OCI-LY7 (cell line): ENCODE results near the gene IL22RA2. TPM values are rescaled to one million over a fixed set of nuclear protein-coding genes. Genes with fewer than 3 reads are reported as not detected.

ENCODE experiments used
- BruUV-seq: library from RNA; stranded (reverse); fragments of 400-500 nt; replicated peaks from 2 replicates; lab custom pipeline; 2021; lab: Mats Ljungman, UMichigan
- CTCF ChIA-PET: fragments of 300-600 bp; sonication (Branson Sonifier 250); formaldehyde crosslinking; loops from one replicate; lab custom pipeline; 2022; ENCODE audit warnings: antibody characterized with exemption; ENCODE audit not compliant: unreplicated experiment; lab: Charles Lee
- POLR2A ChIA-PET: fragments of 300-600 bp; sonication (Branson Sonifier 250); formaldehyde crosslinking; loops from one replicate; lab custom pipeline; 2022; ENCODE audit warnings: antibody characterized with exemption; lab: Charles Lee
- DNase-seq: peaks from one replicate; pipeline ENCODE4 v3.0.0-alpha.2; 2015; ENCODE audit warnings: low spot score
- H2AFZ ChIP-seq: fragments of 200-600 bp; sonication (generic), shearing (Covaris generic); 2 replicates; pipeline ENCODE4 v1.6.1; 2014; ENCODE audit warnings: mild to moderate bottlenecking, antibody characterized with exemption, low read length, moderate library complexity
- H3K27ac ChIP-seq: fragments of 200-600 bp; sonication (generic); 2 replicates; pipeline ENCODE4 v1.5.1; 2014; ENCODE audit warnings: mixed run types, low read depth, mild to moderate bottlenecking, moderate library complexity, low read length, inconsistent platforms; ENCODE audit not compliant: poor library complexity, severe bottlenecking
- H3K36me3 ChIP-seq: fragments of 200-600 bp; sonication (generic); 2 replicates; pipeline ENCODE4 v1.6.1; 2014; ENCODE audit warnings: mild to moderate bottlenecking, antibody characterized with exemption, low read length, moderate library complexity, mixed read lengths; ENCODE audit not compliant: insufficient read depth
- H3K4me1 ChIP-seq: fragments of 200-600 bp; sonication (generic); 2 replicates; pipeline ENCODE4 v1.5.1; 2014; ENCODE audit warnings: mild to moderate bottlenecking, low read length; ENCODE audit not compliant: insufficient read depth, poor library complexity, severe bottlenecking
- H3K4me2 ChIP-seq: fragments of 200-600 bp; sonication (generic); 2 replicates; pipeline ENCODE4 v1.6.1; 2014; ENCODE audit warnings: mild to moderate bottlenecking, low read length
- H3K4me3 ChIP-seq: fragments of 200-600 bp; sonication (generic); 2 replicates; pipeline ENCODE4 v1.5.1; 2014; ENCODE audit warnings: mild to moderate bottlenecking, low read depth, low read length; ENCODE audit not compliant: poor library complexity, severe bottlenecking
- H3K79me2 ChIP-seq: fragments of 200-600 bp; sonication (generic); 2 replicates; pipeline ENCODE4 v1.6.1; 2016; ENCODE audit warnings: low read depth, mild to moderate bottlenecking, low read length, moderate library complexity, mixed read lengths; ENCODE audit not compliant: insufficient read depth
- H3K9me2 ChIP-seq: fragments of 200-600 bp; sonication (generic); 2 replicates; pipeline ENCODE4 v1.6.1; 2016; ENCODE audit warnings: mild to moderate bottlenecking, low read length, mixed read lengths; ENCODE audit not compliant: insufficient read depth
- H3K9me3 ChIP-seq: fragments of 200-600 bp; sonication (generic); 2 replicates; pipeline ENCODE4 v1.6.1; 2014; ENCODE audit warnings: mild to moderate bottlenecking, mixed run types, low read length, mixed read lengths
- H4K20me1 ChIP-seq: fragments of 200-600 bp; sonication (generic); 2 replicates; pipeline ENCODE4 v1.6.1; 2014; ENCODE audit warnings: mild to moderate bottlenecking, antibody characterized with exemption, low read length, moderate library complexity, mixed read lengths; ENCODE audit not compliant: insufficient read depth
- EZH2phosphoT487 ChIP-seq: fragments of 200-600 bp; sonication (generic); IDR thresholded peaks from 2 replicates; pipeline ENCODE4 v1.6.1; 2018; ENCODE audit warnings: low read depth, borderline replicate concordance, mild to moderate bottlenecking, mixed run types, antibody characterized with exemption, low read length, moderate library complexity, mixed read lengths
- intact Hi-C: fragments of 100-400 bp; cut with micrococcal nuclease; formaldehyde crosslinking; loops from one replicate; pipeline ENCODE4 v1.10.0; 2022; ENCODE audit not compliant: unreplicated experiment
- total RNA-seq, 2 experiments: library from RNA; depleted of rRNA in 1 of 2; stranded (reverse); fragments of >200 nt in 1 of 2; shearing (Covaris generic) in 1 of 2; gene quantifications; 2 replicates each; pipeline ENCODE4 v1.2.3, GENCODE V29; 2014 to 2022
- TF ChIP-seq, protein P1 (sequence below): fragments of 200-600 bp; sonication (generic); conservative IDR thresholded peaks from 2 replicates; pipeline ENCODE4 v1.5.1; 2014; ENCODE audit warnings: mild to moderate bottlenecking, antibody characterized with exemption, low read length, moderate library complexity, mixed read lengths

IL22RA2 gene
- total RNA-seq, 2 experiments from 2014 or later = not detected

DNA sequence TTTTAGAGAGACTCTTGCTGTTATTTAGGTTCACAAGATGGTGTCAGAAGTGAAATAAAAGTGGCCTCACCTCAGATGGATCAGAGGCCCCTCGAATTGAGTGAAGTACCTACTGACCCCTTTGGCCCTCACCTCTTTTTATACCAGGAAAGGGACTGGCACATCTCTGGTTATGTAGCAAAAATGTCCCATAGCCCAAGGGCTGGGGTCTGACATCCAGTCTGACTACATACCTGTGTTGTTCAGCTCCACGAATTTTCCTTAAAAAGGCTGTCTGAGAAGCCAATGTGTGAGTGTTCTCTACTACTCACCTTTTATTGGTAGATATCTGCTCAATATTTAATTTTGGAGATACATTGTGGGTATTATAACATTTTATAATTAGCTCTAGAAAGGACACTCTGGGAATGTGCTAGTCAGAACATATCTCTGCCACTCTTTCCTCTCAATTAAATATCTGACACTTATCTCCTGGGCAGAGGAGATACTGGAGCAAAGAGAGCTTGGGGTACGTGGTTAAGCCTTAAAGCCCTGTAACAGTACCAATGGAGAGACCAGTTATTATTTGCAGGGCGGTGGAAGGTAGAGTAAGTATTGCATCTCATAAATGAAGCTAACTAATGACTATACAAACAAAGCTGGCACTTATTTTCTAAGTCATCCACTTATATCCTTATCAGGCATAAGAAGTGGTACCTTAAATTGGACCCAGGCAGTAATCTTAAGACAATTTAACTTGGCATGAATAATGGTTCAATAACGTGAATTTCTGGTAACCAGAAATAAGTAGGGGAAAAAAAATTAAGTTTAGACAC is 20.0 kb upstream of the IL22RA2 start:
- H3K79me2 ChIP-seq = no peaks in the 10 kb centered on the region
- TF ChIP-seq, protein P1, sequence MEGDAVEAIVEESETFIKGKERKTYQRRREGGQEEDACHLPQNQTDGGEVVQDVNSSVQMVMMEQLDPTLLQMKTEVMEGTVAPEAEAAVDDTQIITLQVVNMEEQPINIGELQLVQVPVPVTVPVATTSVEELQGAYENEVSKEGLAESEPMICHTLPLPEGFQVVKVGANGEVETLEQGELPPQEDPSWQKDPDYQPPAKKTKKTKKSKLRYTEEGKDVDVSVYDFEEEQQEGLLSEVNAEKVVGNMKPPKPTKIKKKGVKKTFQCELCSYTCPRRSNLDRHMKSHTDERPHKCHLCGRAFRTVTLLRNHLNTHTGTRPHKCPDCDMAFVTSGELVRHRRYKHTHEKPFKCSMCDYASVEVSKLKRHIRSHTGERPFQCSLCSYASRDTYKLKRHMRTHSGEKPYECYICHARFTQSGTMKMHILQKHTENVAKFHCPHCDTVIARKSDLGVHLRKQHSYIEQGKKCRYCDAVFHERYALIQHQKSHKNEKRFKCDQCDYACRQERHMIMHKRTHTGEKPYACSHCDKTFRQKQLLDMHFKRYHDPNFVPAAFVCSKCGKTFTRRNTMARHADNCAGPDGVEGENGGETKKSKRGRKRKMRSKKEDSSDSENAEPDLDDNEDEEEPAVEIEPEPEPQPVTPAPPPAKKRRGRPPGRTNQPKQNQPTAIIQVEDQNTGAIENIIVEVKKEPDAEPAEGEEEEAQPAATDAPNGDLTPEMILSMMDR = no peak
- no peak for TF ChIP-seq EZH2phosphoT487
- ChIA-PET CTCF (no interaction called here), POLR2A (interaction anchor here (0.6 to 1.0 kb wide), 2 partner anchors 25 to 1253 kb away, joined by 3 read pairs; no protein-coding TSS in a partner anchor)
- H3K9me2 ChIP-seq = no peaks in the 10 kb centered on the region
- H3K4me2 ChIP-seq = no peak overlapping the region
- intact Hi-C loops = no loop called here
- no peak overlapping the region for H2AFZ ChIP-seq
- no peaks in the 10 kb centered on the region for H3K4me1 ChIP-seq
- H3K36me3 ChIP-seq = peaks cover 23% of the 10 kb centered on the region
- DNase-seq = no peak
- BruUV-seq = no TSS peak
- no peak overlapping the region for H3K4me3 ChIP-seq
- H3K9me3 ChIP-seq = peaks cover 20% of the 10 kb centered on the region
- no peaks in the 10 kb centered on the region for H4K20me1 ChIP-seq
- H3K27ac ChIP-seq = no peak overlapping the region

- no TSS peak for BruUV-seq
- H3K4me3 ChIP-seq = no peak overlapping the region
- intact Hi-C loops = no loop called here
- CTCF ChIA-PET = no interaction called here
- H3K9me3 ChIP-seq = peaks cover 26% of the 10 kb centered on the region
- H3K4me1 ChIP-seq = no peaks in the 10 kb centered on the region
- POLR2A ChIA-PET = no interaction called here
- H3K9me2 ChIP-seq = no peaks in the 10 kb centered on the region
- H3K79me2 ChIP-seq = no peaks in the 10 kb centered on the region
- no peaks in the 10 kb centered on the region for H4K20me1 ChIP-seq
- peaks cover 16% of the 10 kb centered on the region for H3K36me3 ChIP-seq
- no peak overlapping the region for H2AFZ ChIP-seq
- no peak for DNase-seq
- H3K4me2 ChIP-seq = no peak overlapping the region
- TF ChIP-seq, protein P1 = no peak
- TF ChIP-seq EZH2phosphoT487 = no peak
- no peak overlapping the region for H3K27ac ChIP-seq
Observed at GRCh38 chr6:137192821-137193220, 19.4 kb upstream of the IL22RA2 start.

DNA sequence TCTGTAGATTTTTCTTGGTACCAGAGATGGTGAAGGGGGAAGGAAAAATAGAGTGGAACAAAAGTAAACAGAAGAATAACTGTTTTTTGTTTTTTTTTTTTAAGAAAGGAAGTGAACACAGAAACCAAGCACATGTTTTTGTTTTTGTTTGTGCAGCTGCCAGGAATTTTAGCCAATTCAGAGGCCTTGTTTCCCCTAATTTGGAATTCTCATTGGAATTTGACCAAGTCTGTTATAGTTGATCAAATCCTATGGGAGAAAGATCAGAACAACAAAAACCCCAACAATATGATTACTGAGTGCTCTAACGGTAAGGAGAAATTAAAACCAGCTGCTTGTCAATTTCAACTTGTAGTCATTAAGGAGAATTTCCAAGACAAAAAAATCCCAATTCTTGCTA is 18.2 kb upstream of the IL22RA2 start:
- no peak for TF ChIP-seq EZH2phosphoT487
- TF ChIP-seq, protein P1 = no peak
- Histone ChIP-seq H3K4me1 (no peaks in the 10 kb centered on the region), H3K27ac (no peak overlapping the region), H3K9me3 (peaks cover 27% of the 10 kb centered on the region), H3K4me2 (no peak overlapping the region), H2AFZ (no peak overlapping the region), H3K36me3 (peaks cover 7% of the 10 kb centered on the region), H3K79me2 (no peaks in the 10 kb centered on the region), H3K9me2 (no peaks in the 10 kb centered on the region), H3K4me3 (no peak overlapping the region), H4K20me1 (no peaks in the 10 kb centered on the region)
- BruUV-seq = no TSS peak
- CTCF ChIA-PET = no interaction called here
- DNase-seq = no peak
- POLR2A ChIA-PET = interaction anchor here (0.5 to 1.0 kb wide), 3 partner anchors 12 to 72 kb away, joined by 3 to 4 read pairs (median 4); no protein-coding TSS in a partner anchor
- intact Hi-C loops = no loop called here
